H9 (cell line): Measurements from ENCODE around the gene MICALL1. TPM values are rescaled to one million over a fixed set of nuclear protein-coding genes. Genes with fewer than 3 reads are reported as not detected.
A peak's percentile ranks its signal among the peaks of the same experiment; 100 is the strongest.

Experiments used
- DNase-seq: peaks from one replicate; pipeline ENCODE4 v3.0.0-alpha.2; 2017
- H2AFZ ChIP-seq: one replicate; pipeline ENCODE4 v1.6.1; 2013; ENCODE audit warnings: mild to moderate bottlenecking, low read length, control low read depth, moderate library complexity
- H2AK5ac ChIP-seq: 2 replicates; pipeline ENCODE4 v1.6.1; 2013; ENCODE audit warnings: low read length, control low read depth, mixed read lengths; ENCODE audit not compliant: insufficient read length
- H2BK120ac ChIP-seq: one replicate; pipeline ENCODE4 v1.6.1; 2013; ENCODE audit warnings: low read depth, mild to moderate bottlenecking, low read length, control low read depth, inconsistent platforms; ENCODE audit not compliant: poor library complexity, severe bottlenecking
- H2BK12ac ChIP-seq: 2 replicates; pipeline ENCODE4 v1.6.1; 2013; ENCODE audit warnings: low read length, control low read depth, mixed read lengths, low read depth; ENCODE audit not compliant: insufficient read length
- H2BK15ac ChIP-seq: 2 replicates; pipeline ENCODE4 v1.6.1; 2013; ENCODE audit warnings: low read depth, low read length, control low read depth
- H2BK20ac ChIP-seq: one replicate; pipeline ENCODE4 v1.6.1; 2013; ENCODE audit warnings: low read depth, mild to moderate bottlenecking, low read length, control low read depth, inconsistent platforms; ENCODE audit not compliant: poor library complexity, severe bottlenecking
- H2BK5ac ChIP-seq: 2 replicates; pipeline ENCODE4 v1.6.1; 2013; ENCODE audit warnings: low read length, control low read depth, mixed read lengths; ENCODE audit not compliant: insufficient read length
- H3K14ac ChIP-seq: 2 replicates; pipeline ENCODE4 v1.6.1; 2013; ENCODE audit warnings: low read length, control low read depth; ENCODE audit not compliant: insufficient read depth
- H3K18ac ChIP-seq: 2 replicates; pipeline ENCODE4 v1.6.1; 2013; ENCODE audit warnings: low read depth, mild to moderate bottlenecking, mixed read lengths, low read length, control low read depth; ENCODE audit not compliant: insufficient read length
- H3K23ac ChIP-seq: 2 replicates; pipeline ENCODE4 v1.6.1; 2013; ENCODE audit warnings: low read length, control low read depth, mixed read lengths, low read depth; ENCODE audit not compliant: insufficient read length
- H3K23me2 ChIP-seq: 2 replicates; pipeline ENCODE4 v1.6.1; 2013; ENCODE audit warnings: low read depth, mild to moderate bottlenecking, mixed read lengths, low read length, control low read depth; ENCODE audit not compliant: insufficient read length, poor library complexity, severe bottlenecking
- H3K27ac ChIP-seq: 2 replicates; pipeline ENCODE4 v1.5.1; 2013; ENCODE audit warnings: low read length, control low read depth, mixed read lengths, low read depth; ENCODE audit not compliant: insufficient read length
- H3K27me3 ChIP-seq: 2 replicates; pipeline ENCODE4 v1.6.1; 2013; ENCODE audit warnings: low read length, control low read depth, inconsistent platforms; ENCODE audit not compliant: insufficient read depth
- H3K4ac ChIP-seq: 2 replicates; pipeline ENCODE4 v1.6.1; 2013; ENCODE audit warnings: low read depth, mild to moderate bottlenecking, control low read depth, inconsistent platforms, low read length, moderate library complexity
- H3K4me1 ChIP-seq: 2 replicates; pipeline ENCODE4 v1.6.1; 2013; ENCODE audit warnings: low read length, control low read depth, inconsistent platforms; ENCODE audit not compliant: insufficient read depth
- H3K4me2 ChIP-seq: 2 replicates; pipeline ENCODE4 v1.6.1; 2013; ENCODE audit warnings: low read length, control low read depth, mixed read lengths; ENCODE audit not compliant: insufficient read length, insufficient read depth
- H3K56ac ChIP-seq: 2 replicates; pipeline ENCODE4 v1.6.1; 2013; ENCODE audit warnings: low read depth, mild to moderate bottlenecking, mixed read lengths, low read length, control low read depth; ENCODE audit not compliant: insufficient read length
- H3K79me1 ChIP-seq: 2 replicates; pipeline ENCODE4 v1.6.1; 2013; ENCODE audit warnings: low read depth, mild to moderate bottlenecking, moderate library complexity, low read length, control low read depth, inconsistent platforms; ENCODE audit not compliant: insufficient read depth, poor library complexity, severe bottlenecking
- H3K79me2 ChIP-seq: 2 replicates; pipeline ENCODE4 v1.6.1; 2013; ENCODE audit warnings: low read length, control low read depth, inconsistent platforms; ENCODE audit not compliant: insufficient read depth
- H3K9ac ChIP-seq: 2 replicates; pipeline ENCODE4 v1.6.1; 2013; ENCODE audit warnings: low read length, control low read depth, mixed read lengths; ENCODE audit not compliant: insufficient read length; ENCODE audit errors: extremely low read depth
- H3K9me3 ChIP-seq: one replicate; pipeline ENCODE4 v1.6.1; 2013; ENCODE audit warnings: low read depth, low read length, inconsistent platforms; ENCODE audit not compliant: control insufficient read depth
- H3T11ph ChIP-seq: one replicate; pipeline ENCODE4 v1.6.1; 2013; ENCODE audit warnings: mild to moderate bottlenecking, low read length, control low read depth, inconsistent platforms
- H4K20me1 ChIP-seq: one replicate; pipeline ENCODE4 v1.6.1; 2013; ENCODE audit not compliant: control insufficient read depth, insufficient read length, insufficient read depth
- H4K5ac ChIP-seq: 2 replicates; pipeline ENCODE4 v1.6.1; 2013; ENCODE audit warnings: low read depth, mild to moderate bottlenecking, mixed read lengths, low read length, control low read depth; ENCODE audit not compliant: insufficient read length
- H4K8ac ChIP-seq: replicated peaks from 2 replicates; pipeline ENCODE4 v1.6.1; 2013; ENCODE audit warnings: low read length, control low read depth, mixed read lengths, low read depth; ENCODE audit not compliant: insufficient read length
- H4K91ac ChIP-seq: 2 replicates; pipeline ENCODE4 v1.6.1; 2013; ENCODE audit warnings: low read depth, mild to moderate bottlenecking, moderate library complexity, mixed read lengths, low read length, control low read depth; ENCODE audit not compliant: insufficient read length
- H3K27ac Mint-ChIP-seq, 3 experiments: 2 replicates in 2 of 3; 3 replicates in 1 of 3; pipeline ENCODE4 v1.8.0; 2020 to 2021; ENCODE audit warnings: mixed read lengths in 3 of 3, mild to moderate bottlenecking in 1 of 3, moderate library complexity in 1 of 3
- H3K27me3 Mint-ChIP-seq: 2 replicates; pipeline ENCODE4 v1.8.0; 2021; ENCODE audit warnings: low read depth, mild to moderate bottlenecking, moderate library complexity, mixed read lengths
- H3K36me3 Mint-ChIP-seq, 3 experiments: 2 replicates in 2 of 3; 3 replicates in 1 of 3; pipeline ENCODE4 v1.8.0; 2020 to 2021; ENCODE audit warnings: low read depth in 3 of 3, mixed read lengths in 3 of 3; ENCODE audit not compliant: insufficient read depth in 1 of 3
- H3K4me1 Mint-ChIP-seq, 2 experiments: 2 replicates each; pipeline ENCODE4 v1.8.0; 2020; ENCODE audit warnings: mixed read lengths in 2 of 2
- H3K4me3 Mint-ChIP-seq, 2 experiments: 2 replicates in 1 of 2; 3 replicates in 1 of 2; pipeline ENCODE4 v1.8.0; 2020 to 2021; ENCODE audit warnings: mild to moderate bottlenecking in 2 of 2, mixed read lengths in 2 of 2, moderate library complexity in 1 of 2
- H3K9me3 Mint-ChIP-seq, 2 experiments: 2 replicates in 1 of 2; 3 replicates in 1 of 2; pipeline ENCODE4 v1.8.0; 2020; ENCODE audit warnings: mild to moderate bottlenecking in 2 of 2, mixed read lengths in 2 of 2, moderate library complexity in 1 of 2
- WGBS: extraction: QIAGEN DNeasy Blood & Tissue Kit; methylation state at CpG from one replicate; pipeline ENCODE4 v1.1.7; 2013; ENCODE audit warnings: missing lambda C conversion rate, low lambda C conversion rate, mixed read lengths; ENCODE audit not compliant: insufficient read length; ENCODE audit errors: extremely low coverage; 5-methylcytosine and 5-hydroxymethylcytosine counted together
- total RNA-seq: library from RNA; stranded (reverse); gene quantifications from 2 replicates; pipeline ENCODE4 v1.2.1, GENCODE V29; 2021
- TF ChIP-seq, protein P1 (sequence below): fragments of 200-600 bp; sonication (generic); conservative IDR thresholded peaks from 3 replicates; pipeline ENCODE4 v1.8.0; 2021; ENCODE audit warnings: antibody characterized with exemption, mild to moderate bottlenecking

MICALL1 gene
- total RNA-seq, 1 experiment from 2014 or later, result 33.3 TPM

DNA sequence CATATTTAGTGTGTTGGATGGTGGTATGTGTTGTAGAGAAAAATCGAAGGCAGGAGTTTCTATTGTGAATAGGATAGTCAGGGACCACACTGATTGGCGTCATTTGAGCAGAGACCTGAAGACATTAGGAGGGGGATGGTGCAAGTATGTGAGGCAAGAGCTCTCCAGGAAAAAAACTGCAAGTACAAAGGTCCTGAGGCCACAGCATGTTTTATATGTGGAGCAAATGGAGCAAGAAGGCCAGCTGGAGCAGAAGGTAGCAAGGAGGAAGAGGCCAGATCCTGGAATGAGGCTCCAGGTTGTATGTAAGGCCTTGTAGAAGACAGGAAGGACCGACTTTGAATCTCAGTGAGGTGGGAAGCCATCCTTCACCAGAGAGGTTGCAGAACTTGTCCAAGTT, 14.2 kb upstream of the MICALL1 start:
- H2BK15ac ChIP-seq, result no peak overlapping the region
- WGBS, result 100% methylated on average over 1 of the region's 3 CpGs
- H3K4ac ChIP-seq, result no peak overlapping the region

More for the DNA sequence above, 14.2 kb upstream of the MICALL1 start:
- no peaks in the 10 kb centered on the region for H3K23me2 ChIP-seq
- H2AK5ac ChIP-seq, result no peak overlapping the region
- H3K79me2 ChIP-seq, result no peaks in the 10 kb centered on the region
- no peak overlapping the region for H2BK12ac ChIP-seq
- TF ChIP-seq, protein P1, sequence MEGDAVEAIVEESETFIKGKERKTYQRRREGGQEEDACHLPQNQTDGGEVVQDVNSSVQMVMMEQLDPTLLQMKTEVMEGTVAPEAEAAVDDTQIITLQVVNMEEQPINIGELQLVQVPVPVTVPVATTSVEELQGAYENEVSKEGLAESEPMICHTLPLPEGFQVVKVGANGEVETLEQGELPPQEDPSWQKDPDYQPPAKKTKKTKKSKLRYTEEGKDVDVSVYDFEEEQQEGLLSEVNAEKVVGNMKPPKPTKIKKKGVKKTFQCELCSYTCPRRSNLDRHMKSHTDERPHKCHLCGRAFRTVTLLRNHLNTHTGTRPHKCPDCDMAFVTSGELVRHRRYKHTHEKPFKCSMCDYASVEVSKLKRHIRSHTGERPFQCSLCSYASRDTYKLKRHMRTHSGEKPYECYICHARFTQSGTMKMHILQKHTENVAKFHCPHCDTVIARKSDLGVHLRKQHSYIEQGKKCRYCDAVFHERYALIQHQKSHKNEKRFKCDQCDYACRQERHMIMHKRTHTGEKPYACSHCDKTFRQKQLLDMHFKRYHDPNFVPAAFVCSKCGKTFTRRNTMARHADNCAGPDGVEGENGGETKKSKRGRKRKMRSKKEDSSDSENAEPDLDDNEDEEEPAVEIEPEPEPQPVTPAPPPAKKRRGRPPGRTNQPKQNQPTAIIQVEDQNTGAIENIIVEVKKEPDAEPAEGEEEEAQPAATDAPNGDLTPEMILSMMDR, result no peak
- no peak overlapping the region for H2BK120ac ChIP-seq
- H3T11ph ChIP-seq, result no peak overlapping the region
- H2BK5ac ChIP-seq, result no peak overlapping the region
- no peaks in the 10 kb centered on the region for H3K9me3 ChIP-seq
- H3K4me1 ChIP-seq, result peaks cover 9% of the 10 kb centered on the region; the same call in 1 of the 2 replicates
- no peak overlapping the region for H2AFZ ChIP-seq
- H4K8ac ChIP-seq, result no peak overlapping the region
- Mint-ChIP-seq H3K36me3 (peaks cover 24 to 43% (median 29%) of the 10 kb centered on the region in 3 experiments), H3K27me3 (no peaks in the 10 kb centered on the region), H3K4me1 (peaks cover 29 to 36% of the 10 kb centered on the region in 2 experiments), H3K9me3 (no peaks in the 10 kb centered on the region), H3K27ac (peak overlapping the region in 2 of 3 experiments; percentile 16 to 59; a peak in 3 of 7 replicates), H3K4me3 (no peak overlapping the region)
- no peak overlapping the region for H3K56ac ChIP-seq
- H4K20me1 ChIP-seq, result no peaks in the 10 kb centered on the region
- no peak for DNase-seq
- no peak overlapping the region for H3K4me2 ChIP-seq
- no peak overlapping the region for H4K5ac ChIP-seq
- no peaks in the 10 kb centered on the region; the same call in 1 of the 2 replicates for H3K27me3 ChIP-seq
- H3K18ac ChIP-seq, result no peak overlapping the region
- H4K91ac ChIP-seq, result no peak overlapping the region
- H2BK20ac ChIP-seq, result no peak overlapping the region
- H3K23ac ChIP-seq, result no peak overlapping the region
- no peak overlapping the region for H3K9ac ChIP-seq
- no peaks in the 10 kb centered on the region for H3K79me1 ChIP-seq
- no peak overlapping the region for H3K14ac ChIP-seq
- no peak overlapping the region for H3K27ac ChIP-seq
